H9 (cell line): Measurements from ENCODE around the gene PRPSAP2. TPM values are rescaled to one million over a fixed set of nuclear protein-coding genes. Genes with fewer than 3 reads are reported as not detected.

Experiments
- DNase-seq: peaks from one replicate; pipeline ENCODE4 v3.0.0-alpha.2; 2017
- H2AFZ ChIP-seq: one replicate; pipeline ENCODE4 v1.6.1; 2013; ENCODE audit warnings: mild to moderate bottlenecking, low read length, control low read depth, moderate library complexity
- H2AK5ac ChIP-seq: 2 replicates; pipeline ENCODE4 v1.6.1; 2013; ENCODE audit warnings: low read length, control low read depth, mixed read lengths; ENCODE audit not compliant: insufficient read length
- H2BK120ac ChIP-seq: one replicate; pipeline ENCODE4 v1.6.1; 2013; ENCODE audit warnings: low read depth, mild to moderate bottlenecking, low read length, control low read depth, inconsistent platforms; ENCODE audit not compliant: poor library complexity, severe bottlenecking
- H2BK12ac ChIP-seq: 2 replicates; pipeline ENCODE4 v1.6.1; 2013; ENCODE audit warnings: low read length, control low read depth, mixed read lengths, low read depth; ENCODE audit not compliant: insufficient read length
- H2BK15ac ChIP-seq: 2 replicates; pipeline ENCODE4 v1.6.1; 2013; ENCODE audit warnings: low read depth, low read length, control low read depth
- H2BK20ac ChIP-seq: one replicate; pipeline ENCODE4 v1.6.1; 2013; ENCODE audit warnings: low read depth, mild to moderate bottlenecking, low read length, control low read depth, inconsistent platforms; ENCODE audit not compliant: poor library complexity, severe bottlenecking
- H2BK5ac ChIP-seq: 2 replicates; pipeline ENCODE4 v1.6.1; 2013; ENCODE audit warnings: low read length, control low read depth, mixed read lengths; ENCODE audit not compliant: insufficient read length
- H3K14ac ChIP-seq: 2 replicates; pipeline ENCODE4 v1.6.1; 2013; ENCODE audit warnings: low read length, control low read depth; ENCODE audit not compliant: insufficient read depth
- H3K18ac ChIP-seq: 2 replicates; pipeline ENCODE4 v1.6.1; 2013; ENCODE audit warnings: low read depth, mild to moderate bottlenecking, mixed read lengths, low read length, control low read depth; ENCODE audit not compliant: insufficient read length
- H3K23ac ChIP-seq: 2 replicates; pipeline ENCODE4 v1.6.1; 2013; ENCODE audit warnings: low read length, control low read depth, mixed read lengths, low read depth; ENCODE audit not compliant: insufficient read length
- H3K23me2 ChIP-seq: 2 replicates; pipeline ENCODE4 v1.6.1; 2013; ENCODE audit warnings: low read depth, mild to moderate bottlenecking, mixed read lengths, low read length, control low read depth; ENCODE audit not compliant: insufficient read length, poor library complexity, severe bottlenecking
- H3K27ac ChIP-seq: 2 replicates; pipeline ENCODE4 v1.5.1; 2013; ENCODE audit warnings: low read length, control low read depth, mixed read lengths, low read depth; ENCODE audit not compliant: insufficient read length
- H3K27me3 ChIP-seq: 2 replicates; pipeline ENCODE4 v1.6.1; 2013; ENCODE audit warnings: low read length, control low read depth, inconsistent platforms; ENCODE audit not compliant: insufficient read depth
- H3K4ac ChIP-seq: 2 replicates; pipeline ENCODE4 v1.6.1; 2013; ENCODE audit warnings: low read depth, mild to moderate bottlenecking, control low read depth, inconsistent platforms, low read length, moderate library complexity
- H3K4me1 ChIP-seq: 2 replicates; pipeline ENCODE4 v1.6.1; 2013; ENCODE audit warnings: low read length, control low read depth, inconsistent platforms; ENCODE audit not compliant: insufficient read depth
- H3K4me2 ChIP-seq: 2 replicates; pipeline ENCODE4 v1.6.1; 2013; ENCODE audit warnings: low read length, control low read depth, mixed read lengths; ENCODE audit not compliant: insufficient read length, insufficient read depth
- H3K56ac ChIP-seq: 2 replicates; pipeline ENCODE4 v1.6.1; 2013; ENCODE audit warnings: low read depth, mild to moderate bottlenecking, mixed read lengths, low read length, control low read depth; ENCODE audit not compliant: insufficient read length
- H3K79me1 ChIP-seq: 2 replicates; pipeline ENCODE4 v1.6.1; 2013; ENCODE audit warnings: low read depth, mild to moderate bottlenecking, moderate library complexity, low read length, control low read depth, inconsistent platforms; ENCODE audit not compliant: insufficient read depth, poor library complexity, severe bottlenecking
- H3K79me2 ChIP-seq: 2 replicates; pipeline ENCODE4 v1.6.1; 2013; ENCODE audit warnings: low read length, control low read depth, inconsistent platforms; ENCODE audit not compliant: insufficient read depth
- H3K9ac ChIP-seq: 2 replicates; pipeline ENCODE4 v1.6.1; 2013; ENCODE audit warnings: low read length, control low read depth, mixed read lengths; ENCODE audit not compliant: insufficient read length; ENCODE audit errors: extremely low read depth
- H3K9me3 ChIP-seq: one replicate; pipeline ENCODE4 v1.6.1; 2013; ENCODE audit warnings: low read depth, low read length, inconsistent platforms; ENCODE audit not compliant: control insufficient read depth
- H3T11ph ChIP-seq: one replicate; pipeline ENCODE4 v1.6.1; 2013; ENCODE audit warnings: mild to moderate bottlenecking, low read length, control low read depth, inconsistent platforms
- H4K20me1 ChIP-seq: one replicate; pipeline ENCODE4 v1.6.1; 2013; ENCODE audit not compliant: control insufficient read depth, insufficient read length, insufficient read depth
- H4K5ac ChIP-seq: 2 replicates; pipeline ENCODE4 v1.6.1; 2013; ENCODE audit warnings: low read depth, mild to moderate bottlenecking, mixed read lengths, low read length, control low read depth; ENCODE audit not compliant: insufficient read length
- H4K8ac ChIP-seq: replicated peaks from 2 replicates; pipeline ENCODE4 v1.6.1; 2013; ENCODE audit warnings: low read length, control low read depth, mixed read lengths, low read depth; ENCODE audit not compliant: insufficient read length
- H4K91ac ChIP-seq: 2 replicates; pipeline ENCODE4 v1.6.1; 2013; ENCODE audit warnings: low read depth, mild to moderate bottlenecking, moderate library complexity, mixed read lengths, low read length, control low read depth; ENCODE audit not compliant: insufficient read length
- H3K27ac Mint-ChIP-seq, 3 experiments: 2 replicates in 2 of 3; 3 replicates in 1 of 3; pipeline ENCODE4 v1.8.0; 2020 to 2021; ENCODE audit warnings: mixed read lengths in 3 of 3, mild to moderate bottlenecking in 1 of 3, moderate library complexity in 1 of 3
- H3K27me3 Mint-ChIP-seq: 2 replicates; pipeline ENCODE4 v1.8.0; 2021; ENCODE audit warnings: low read depth, mild to moderate bottlenecking, moderate library complexity, mixed read lengths
- H3K36me3 Mint-ChIP-seq, 3 experiments: 2 replicates in 2 of 3; 3 replicates in 1 of 3; pipeline ENCODE4 v1.8.0; 2020 to 2021; ENCODE audit warnings: low read depth in 3 of 3, mixed read lengths in 3 of 3; ENCODE audit not compliant: insufficient read depth in 1 of 3
- H3K4me1 Mint-ChIP-seq, 2 experiments: 2 replicates each; pipeline ENCODE4 v1.8.0; 2020; ENCODE audit warnings: mixed read lengths in 2 of 2
- H3K4me3 Mint-ChIP-seq, 2 experiments: 2 replicates in 1 of 2; 3 replicates in 1 of 2; pipeline ENCODE4 v1.8.0; 2020 to 2021; ENCODE audit warnings: mild to moderate bottlenecking in 2 of 2, mixed read lengths in 2 of 2, moderate library complexity in 1 of 2
- H3K9me3 Mint-ChIP-seq, 2 experiments: 2 replicates in 1 of 2; 3 replicates in 1 of 2; pipeline ENCODE4 v1.8.0; 2020; ENCODE audit warnings: mild to moderate bottlenecking in 2 of 2, mixed read lengths in 2 of 2, moderate library complexity in 1 of 2
- WGBS: extraction: QIAGEN DNeasy Blood & Tissue Kit; methylation state at CpG from one replicate; pipeline ENCODE4 v1.1.7; 2013; ENCODE audit warnings: missing lambda C conversion rate, low lambda C conversion rate, mixed read lengths; ENCODE audit not compliant: insufficient read length; ENCODE audit errors: extremely low coverage; 5-methylcytosine and 5-hydroxymethylcytosine counted together
- total RNA-seq: library from RNA; stranded (reverse); gene quantifications from 2 replicates; pipeline ENCODE4 v1.2.1, GENCODE V29; 2021
- TF ChIP-seq, protein P1 (sequence below): fragments of 200-600 bp; sonication (generic); conservative IDR thresholded peaks from 3 replicates; pipeline ENCODE4 v1.8.0; 2021; ENCODE audit warnings: antibody characterized with exemption, mild to moderate bottlenecking

The PRPSAP2 gene
- total RNA-seq, 1 experiment from 2014 or later, result 58.0 TPM

DNA sequence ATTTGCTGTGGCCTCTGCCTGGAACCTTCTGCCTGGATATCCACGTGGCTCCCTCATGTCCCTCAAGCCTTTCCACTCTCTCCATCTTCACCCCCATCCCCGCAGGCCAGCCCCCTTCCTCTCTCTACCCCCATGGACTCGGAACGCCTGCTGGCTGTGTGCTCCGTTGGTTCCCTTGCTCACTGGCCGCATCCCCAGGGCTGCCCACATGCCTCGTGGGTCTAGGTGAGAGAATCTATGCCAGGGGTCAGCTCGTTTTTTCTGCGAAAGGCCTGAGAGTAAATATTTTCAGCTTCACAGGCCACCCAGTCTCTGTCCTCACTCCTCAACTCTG lies 106.1 kb downstream of the PRPSAP2 start:
- no peak overlapping the region for H2AK5ac ChIP-seq
- peaks cover 27 to 29% of the 10 kb centered on the region in 2 experiments for H3K4me1 Mint-ChIP-seq
- no peaks in the 10 kb centered on the region for H3K27me3 ChIP-seq
- no peak overlapping the region for H3K27ac ChIP-seq
- H4K8ac ChIP-seq, result no peak overlapping the region
- H2BK5ac ChIP-seq, result no peak overlapping the region
- no peak overlapping the region for H3T11ph ChIP-seq
- no peak overlapping the region for H3K56ac ChIP-seq
- H3K79me2 ChIP-seq, result no peaks in the 10 kb centered on the region
- H3K9ac ChIP-seq, result no peak overlapping the region
- H4K91ac ChIP-seq, result no peak overlapping the region
- H3K27ac Mint-ChIP-seq, result peak overlapping the region in 1 of 3 experiments; percentile 81; a peak in 2 of 7 replicates
- H4K5ac ChIP-seq, result no peak overlapping the region
- H4K20me1 ChIP-seq, result no peaks in the 10 kb centered on the region
- H3K23me2 ChIP-seq, result no peaks in the 10 kb centered on the region
- no peak overlapping the region for H2BK20ac ChIP-seq
- H2BK15ac ChIP-seq, result no peak overlapping the region
- H3K79me1 ChIP-seq, result no peaks in the 10 kb centered on the region
- H3K23ac ChIP-seq, result no peak overlapping the region
- peaks cover 0 to 2% (median 0%) of the 10 kb centered on the region in 3 experiments; a peak in 1 of 7 replicates for H3K36me3 Mint-ChIP-seq
- H3K4me2 ChIP-seq, result no peak overlapping the region
- no peak overlapping the region for H3K18ac ChIP-seq
- H3K4me3 Mint-ChIP-seq, result no peak overlapping the region; a peak in 1 of 5 replicates
- no peaks in the 10 kb centered on the region for H3K4me1 ChIP-seq
- H3K4ac ChIP-seq, result no peak overlapping the region
- H3K9me3 ChIP-seq, result no peaks in the 10 kb centered on the region
- WGBS, result no CpG with 5 or more reads among the region's 9 CpGs
- DNase-seq, result no peak
- H3K27me3 Mint-ChIP-seq, result no peaks in the 10 kb centered on the region
- H3K14ac ChIP-seq, result no peak overlapping the region; the same call in 1 of the 2 replicates
- no peak overlapping the region for H2BK12ac ChIP-seq
- H3K9me3 Mint-ChIP-seq, result no peaks in the 10 kb centered on the region
- no peak overlapping the region for H2AFZ ChIP-seq
- TF ChIP-seq, protein P1, sequence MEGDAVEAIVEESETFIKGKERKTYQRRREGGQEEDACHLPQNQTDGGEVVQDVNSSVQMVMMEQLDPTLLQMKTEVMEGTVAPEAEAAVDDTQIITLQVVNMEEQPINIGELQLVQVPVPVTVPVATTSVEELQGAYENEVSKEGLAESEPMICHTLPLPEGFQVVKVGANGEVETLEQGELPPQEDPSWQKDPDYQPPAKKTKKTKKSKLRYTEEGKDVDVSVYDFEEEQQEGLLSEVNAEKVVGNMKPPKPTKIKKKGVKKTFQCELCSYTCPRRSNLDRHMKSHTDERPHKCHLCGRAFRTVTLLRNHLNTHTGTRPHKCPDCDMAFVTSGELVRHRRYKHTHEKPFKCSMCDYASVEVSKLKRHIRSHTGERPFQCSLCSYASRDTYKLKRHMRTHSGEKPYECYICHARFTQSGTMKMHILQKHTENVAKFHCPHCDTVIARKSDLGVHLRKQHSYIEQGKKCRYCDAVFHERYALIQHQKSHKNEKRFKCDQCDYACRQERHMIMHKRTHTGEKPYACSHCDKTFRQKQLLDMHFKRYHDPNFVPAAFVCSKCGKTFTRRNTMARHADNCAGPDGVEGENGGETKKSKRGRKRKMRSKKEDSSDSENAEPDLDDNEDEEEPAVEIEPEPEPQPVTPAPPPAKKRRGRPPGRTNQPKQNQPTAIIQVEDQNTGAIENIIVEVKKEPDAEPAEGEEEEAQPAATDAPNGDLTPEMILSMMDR, result no peak
- H2BK120ac ChIP-seq, result no peak overlapping the region
